ENCODE data around the gene LRRC8E. TPM values are rescaled to one million over a fixed set of nuclear protein-coding genes. Genes with fewer than 3 reads are reported as not detected.

LRRC8E gene
- total RNA-seq, 1 experiment from 2014 or later, result 0.77 TPM

DNA sequence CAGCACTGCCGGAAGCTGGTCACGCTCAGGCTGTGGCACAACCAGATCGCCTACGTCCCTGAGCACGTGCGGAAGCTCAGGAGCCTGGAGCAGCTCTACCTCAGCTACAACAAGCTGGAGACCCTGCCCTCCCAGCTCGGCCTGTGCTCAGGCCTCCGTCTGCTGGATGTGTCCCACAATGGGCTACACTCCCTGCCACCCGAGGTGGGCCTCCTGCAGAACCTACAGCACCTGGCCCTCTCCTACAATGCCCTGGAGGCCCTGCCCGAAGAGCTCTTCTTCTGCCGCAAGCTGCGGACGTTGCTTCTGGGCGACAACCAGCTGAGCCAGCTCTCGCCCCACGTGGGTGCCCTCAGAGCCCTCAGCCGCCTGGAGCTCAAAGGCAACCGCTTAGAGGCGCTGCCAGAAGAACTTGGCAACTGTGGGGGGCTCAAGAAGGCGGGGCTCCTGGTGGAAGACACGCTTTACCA lies 12.1 kb downstream of the LRRC8E start:
- H3K4me1 ChIP-seq (ENCODE audit: insufficient read depth, low read length, poor library complexity, severe bottlenecking), result peaks cover 12% of the 10 kb centered on the region
- H3K27ac ChIP-seq (ENCODE audit: low read depth, low read length, poor library complexity, severe bottlenecking), result no peak overlapping the region
- H3K4me3 ChIP-seq (ENCODE audit: low read depth, low read length, poor library complexity, severe bottlenecking), result no peak overlapping the region
- intact Hi-C loops (cut with micrococcal nuclease; ENCODE audit: unreplicated experiment), result no loop called here
- DNase-seq (ENCODE audit: low spot score), result no peak
- TF ChIP-seq, protein P1, sequence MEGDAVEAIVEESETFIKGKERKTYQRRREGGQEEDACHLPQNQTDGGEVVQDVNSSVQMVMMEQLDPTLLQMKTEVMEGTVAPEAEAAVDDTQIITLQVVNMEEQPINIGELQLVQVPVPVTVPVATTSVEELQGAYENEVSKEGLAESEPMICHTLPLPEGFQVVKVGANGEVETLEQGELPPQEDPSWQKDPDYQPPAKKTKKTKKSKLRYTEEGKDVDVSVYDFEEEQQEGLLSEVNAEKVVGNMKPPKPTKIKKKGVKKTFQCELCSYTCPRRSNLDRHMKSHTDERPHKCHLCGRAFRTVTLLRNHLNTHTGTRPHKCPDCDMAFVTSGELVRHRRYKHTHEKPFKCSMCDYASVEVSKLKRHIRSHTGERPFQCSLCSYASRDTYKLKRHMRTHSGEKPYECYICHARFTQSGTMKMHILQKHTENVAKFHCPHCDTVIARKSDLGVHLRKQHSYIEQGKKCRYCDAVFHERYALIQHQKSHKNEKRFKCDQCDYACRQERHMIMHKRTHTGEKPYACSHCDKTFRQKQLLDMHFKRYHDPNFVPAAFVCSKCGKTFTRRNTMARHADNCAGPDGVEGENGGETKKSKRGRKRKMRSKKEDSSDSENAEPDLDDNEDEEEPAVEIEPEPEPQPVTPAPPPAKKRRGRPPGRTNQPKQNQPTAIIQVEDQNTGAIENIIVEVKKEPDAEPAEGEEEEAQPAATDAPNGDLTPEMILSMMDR (conservative IDR thresholded peaks at IDR 0.05; ENCODE audit: low read depth, low read length), result no peak
- TF ChIP-seq EZH2 (IDR thresholded peaks at IDR 0.05; ENCODE audit: borderline replicate concordance, low read depth, low read length, poor library complexity, severe bottlenecking), result no peak
- no peaks in the 10 kb centered on the region for H3K27me3 ChIP-seq (replicated peaks; ENCODE audit: insufficient read depth, low read depth, low read length, poor library complexity)
- BruUV-seq (replicated peaks), result no TSS peak
- H3K36me3 ChIP-seq (ENCODE audit: insufficient read depth, low read length, poor library complexity, severe bottlenecking), result no peaks in the 10 kb centered on the region
- ChIA-PET CTCF (no interaction called here), POLR2A (ENCODE audit: low non-redundant PET) (no interaction called here)
- H3K9me3 ChIP-seq (ENCODE audit: low read depth, low read length, poor library complexity, severe bottlenecking), result no peaks in the 10 kb centered on the region

DNA sequence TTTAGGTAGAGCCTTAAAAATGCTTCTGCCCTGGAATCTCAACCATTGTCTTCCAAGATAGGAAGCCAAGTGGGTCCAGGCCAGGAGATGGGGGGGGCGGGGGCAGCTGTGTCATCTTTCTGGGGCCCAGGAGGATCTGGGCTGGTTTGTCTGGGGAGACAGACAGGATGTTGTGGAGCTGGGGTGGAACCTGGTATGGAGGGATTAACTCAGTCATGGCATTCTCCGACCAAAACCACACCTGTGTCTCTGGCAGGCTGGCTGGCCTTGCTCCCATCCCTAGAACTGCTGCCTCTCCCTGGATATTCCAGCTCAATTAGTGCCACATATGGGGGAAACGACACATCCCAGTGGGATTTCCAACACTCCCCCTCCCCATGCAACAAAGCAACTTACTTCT lies 12.6 kb downstream of the LRRC8E start:
- no TSS peak for BruUV-seq (replicated peaks)
- no peak overlapping the region for H3K4me3 ChIP-seq (ENCODE audit: low read depth, low read length, poor library complexity, severe bottlenecking)
- POLR2A ChIA-PET (ENCODE audit: low non-redundant PET), result no interaction called here
- no peak overlapping the region for H3K27ac ChIP-seq (ENCODE audit: low read depth, low read length, poor library complexity, severe bottlenecking)
- H3K9me3 ChIP-seq (ENCODE audit: low read depth, low read length, poor library complexity, severe bottlenecking), result no peaks in the 10 kb centered on the region
- intact Hi-C loops (cut with micrococcal nuclease; ENCODE audit: unreplicated experiment), result no loop called here
- CTCF ChIA-PET, result no interaction called here
- H3K4me1 ChIP-seq (ENCODE audit: insufficient read depth, low read length, poor library complexity, severe bottlenecking), result peaks cover 13% of the 10 kb centered on the region
- H3K27me3 ChIP-seq (replicated peaks; ENCODE audit: insufficient read depth, low read depth, low read length, poor library complexity), result no peaks in the 10 kb centered on the region
- TF ChIP-seq, protein P1 (conservative IDR thresholded peaks at IDR 0.05; ENCODE audit: low read depth, low read length), result no peak
- TF ChIP-seq EZH2 (IDR thresholded peaks at IDR 0.05; ENCODE audit: borderline replicate concordance, low read depth, low read length, poor library complexity, severe bottlenecking), result no peak
- peaks cover 5% of the 10 kb centered on the region for H3K36me3 ChIP-seq (ENCODE audit: insufficient read depth, low read length, poor library complexity, severe bottlenecking)
- no peak for DNase-seq (ENCODE audit: low spot score)

DNA sequence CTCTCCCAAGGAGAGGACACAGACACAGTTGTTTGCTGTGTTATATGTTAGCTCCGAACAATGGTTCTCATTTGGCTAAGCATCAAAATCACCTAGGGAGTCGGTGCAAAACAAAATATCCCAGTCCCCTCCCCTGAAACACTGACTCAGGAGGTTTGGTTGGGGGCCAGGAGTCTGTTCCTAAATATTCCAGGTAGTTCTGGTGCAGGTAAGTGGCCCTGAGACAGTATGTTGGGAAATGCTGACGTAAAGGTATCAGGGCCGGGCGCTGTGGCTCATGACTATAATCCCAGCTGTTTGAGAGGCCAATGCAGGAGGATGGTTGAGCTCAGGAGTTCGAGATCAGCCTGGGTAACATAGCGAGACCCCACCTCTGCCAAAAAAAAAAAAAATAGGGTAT lies 13.0 kb downstream of the LRRC8E start:
- CTCF ChIA-PET, result interaction anchor here (0.7 kb wide), 2 partner anchors 55 to 972 kb away, joined by 4 to 5 read pairs; no protein-coding TSS in a partner anchor
- POLR2A ChIA-PET (ENCODE audit: low non-redundant PET), result no interaction called here

More for the DNA sequence above, 13.0 kb downstream of the LRRC8E start:
- no peaks in the 10 kb centered on the region for H3K27me3 ChIP-seq (replicated peaks; ENCODE audit: insufficient read depth, low read depth, low read length, poor library complexity)
- no TSS peak for BruUV-seq (replicated peaks)
- H3K9me3 ChIP-seq (ENCODE audit: low read depth, low read length, poor library complexity, severe bottlenecking), result no peaks in the 10 kb centered on the region
- no peak overlapping the region for H3K27ac ChIP-seq (ENCODE audit: low read depth, low read length, poor library complexity, severe bottlenecking)
- no peak for TF ChIP-seq EZH2 (IDR thresholded peaks at IDR 0.05; ENCODE audit: borderline replicate concordance, low read depth, low read length, poor library complexity, severe bottlenecking)
- TF ChIP-seq, protein P1 (conservative IDR thresholded peaks at IDR 0.05; ENCODE audit: low read depth, low read length), result no peak
- DNase-seq (ENCODE audit: low spot score), result no peak
- peaks cover 13% of the 10 kb centered on the region for H3K4me1 ChIP-seq (ENCODE audit: insufficient read depth, low read length, poor library complexity, severe bottlenecking)
- intact Hi-C loops (cut with micrococcal nuclease; ENCODE audit: unreplicated experiment), result no loop called here
- peaks cover 8% of the 10 kb centered on the region for H3K36me3 ChIP-seq (ENCODE audit: insufficient read depth, low read length, poor library complexity, severe bottlenecking)
- no peak overlapping the region for H3K4me3 ChIP-seq (ENCODE audit: low read depth, low read length, poor library complexity, severe bottlenecking)

All from A673 (cell line).